GM19023 (cell line): ENCODE results near the gene PARD3.
A peak's percentile ranks its signal among the peaks of the same experiment; 100 is the strongest.
"Not testable (repeated sequence)": the region's sequence is repeated elsewhere in the genome, so short reads cannot be mapped to it uniquely, and the experiment has no call there.

Source experiments
- ATAC-seq: cut with Tn5 transposase; IDR thresholded peaks from one replicate; pipeline ENCODE4 v1.9.1; 2021; ENCODE audit warnings: mild to moderate bottlenecking, moderate library complexity; ENCODE audit not compliant: unreplicated experiment

PARD3 gene

GRCh38 chr10:34800624-34801023 is 14.5 kb downstream of the PARD3 start:
- no peak for ATAC-seq

- no peak for ATAC-seq
Observed at GRCh38 chr10:34798654-34799053, 16.4 kb downstream of the PARD3 start.

- no peak for ATAC-seq
Observed at GRCh38 chr10:34797155-34797554, 17.9 kb downstream of the PARD3 start.

GRCh38 chr10:34796133-34796532 is 19.0 kb downstream of the PARD3 start:
- ATAC-seq = no peak

- ATAC-seq = no peak
Observed at GRCh38 chr10:34795334-34795733, 19.8 kb downstream of the PARD3 start.

GRCh38 chr10:34794835-34795234 is 20.3 kb downstream of the PARD3 start:
- no peak for ATAC-seq

GRCh38 chr10:34793581-34793980 is 21.5 kb downstream of the PARD3 start:
- ATAC-seq = not testable (repeated sequence)

GRCh38 chr10:34792881-34793280 is 22.2 kb downstream of the PARD3 start:
- no peak for ATAC-seq

- ATAC-seq = no peak
Observed at GRCh38 chr10:34791947-34792346, 23.1 kb downstream of the PARD3 start.

- ATAC-seq = no peak
Observed at GRCh38 chr10:34791228-34791627, 23.9 kb downstream of the PARD3 start.

- ATAC-seq = no peak
Observed at GRCh38 chr10:34789966-34790506, 25.1 kb downstream of the PARD3 start.

- no peak for ATAC-seq
Observed at GRCh38 chr10:34786464-34786863, 28.6 kb downstream of the PARD3 start.

- no peak for ATAC-seq
Observed at GRCh38 chr10:34781711-34782110, 33.4 kb downstream of the PARD3 start.

GRCh38 chr10:34780818-34781380 is 34.2 kb downstream of the PARD3 start:
- peak; percentile 89 for ATAC-seq

GRCh38 chr10:34778237-34778636 is 36.9 kb downstream of the PARD3 start:
- no peak for ATAC-seq

GRCh38 chr10:34776090-34776690 is 38.9 kb downstream of the PARD3 start:
- no peak for ATAC-seq

GRCh38 chr10:34775044-34775637 is 40.0 kb downstream of the PARD3 start:
- no peak for ATAC-seq

GRCh38 chr10:34773636-34774630 is 41.2 kb downstream of the PARD3 start:
- ATAC-seq = no peak

- ATAC-seq = no peak
Observed at GRCh38 chr10:34771525-34771924, 43.6 kb downstream of the PARD3 start.

- ATAC-seq = no peak
Observed at GRCh38 chr10:34771106-34771505, 44.0 kb downstream of the PARD3 start.

GRCh38 chr10:34769899-34770298 is 45.2 kb downstream of the PARD3 start:
- ATAC-seq = no peak
